ENCODE results near the gene GOLGA6L7. TPM values are rescaled to one million over a fixed set of nuclear protein-coding genes. Genes with fewer than 3 reads are reported as not detected.

The GOLGA6L7 gene
- total RNA-seq, 1 experiment from 2014 or later, result not detected

DNA sequence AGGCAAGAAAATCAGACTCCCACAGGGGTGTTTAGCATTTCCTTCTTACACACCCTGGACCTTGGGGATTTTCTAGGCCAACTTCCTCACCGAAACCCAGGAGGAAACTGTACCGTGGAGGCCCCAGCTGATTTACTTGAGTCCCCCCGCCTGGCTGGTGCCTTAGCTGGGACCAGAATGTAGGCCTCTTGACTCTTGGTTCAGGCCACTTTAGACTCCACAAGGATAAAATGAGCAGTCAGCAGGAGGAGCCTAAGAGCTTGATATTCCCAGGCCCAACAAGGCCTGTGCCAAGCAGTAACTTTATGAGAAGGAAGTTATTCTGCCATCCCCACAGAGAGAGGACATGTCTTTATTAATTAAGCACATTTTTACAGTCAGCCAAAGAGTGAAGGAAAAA is 32.7 kb upstream of the GOLGA6L7 start:
- CTCF ChIA-PET, result no interaction called here
- no peaks in the 10 kb centered on the region for H3K79me2 ChIP-seq (ENCODE audit: low read depth)
- intact Hi-C loops (cut with micrococcal nuclease; ENCODE audit: unreplicated experiment), result no loop called here
- H3F3A ChIP-seq (ENCODE audit: insufficient read depth, low read depth), result no peaks in the 10 kb centered on the region
- H3K4me2 ChIP-seq, result no peak overlapping the region
- no peaks in the 10 kb centered on the region for H3K9me2 ChIP-seq (ENCODE audit: insufficient read depth)
- H3K27me3 ChIP-seq (ENCODE audit: insufficient read depth, low read depth), result peaks cover 23% of the 10 kb centered on the region
- no peak overlapping the region for H3K27ac ChIP-seq
- BruUV-seq (replicated peaks), result no TSS peak
- no peak for DNase-seq
- no peak overlapping the region for H2AFZ ChIP-seq
- no peaks in the 10 kb centered on the region for H3K4me1 ChIP-seq (replicated peaks; ENCODE audit: insufficient read depth)
- no peak for TF ChIP-seq EZH2 (IDR thresholded peaks at IDR 0.05; ENCODE audit: low read depth)
- TF ChIP-seq, protein P1, sequence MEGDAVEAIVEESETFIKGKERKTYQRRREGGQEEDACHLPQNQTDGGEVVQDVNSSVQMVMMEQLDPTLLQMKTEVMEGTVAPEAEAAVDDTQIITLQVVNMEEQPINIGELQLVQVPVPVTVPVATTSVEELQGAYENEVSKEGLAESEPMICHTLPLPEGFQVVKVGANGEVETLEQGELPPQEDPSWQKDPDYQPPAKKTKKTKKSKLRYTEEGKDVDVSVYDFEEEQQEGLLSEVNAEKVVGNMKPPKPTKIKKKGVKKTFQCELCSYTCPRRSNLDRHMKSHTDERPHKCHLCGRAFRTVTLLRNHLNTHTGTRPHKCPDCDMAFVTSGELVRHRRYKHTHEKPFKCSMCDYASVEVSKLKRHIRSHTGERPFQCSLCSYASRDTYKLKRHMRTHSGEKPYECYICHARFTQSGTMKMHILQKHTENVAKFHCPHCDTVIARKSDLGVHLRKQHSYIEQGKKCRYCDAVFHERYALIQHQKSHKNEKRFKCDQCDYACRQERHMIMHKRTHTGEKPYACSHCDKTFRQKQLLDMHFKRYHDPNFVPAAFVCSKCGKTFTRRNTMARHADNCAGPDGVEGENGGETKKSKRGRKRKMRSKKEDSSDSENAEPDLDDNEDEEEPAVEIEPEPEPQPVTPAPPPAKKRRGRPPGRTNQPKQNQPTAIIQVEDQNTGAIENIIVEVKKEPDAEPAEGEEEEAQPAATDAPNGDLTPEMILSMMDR (conservative IDR thresholded peaks at IDR 0.05), result no peak
- POLR2A ChIA-PET (ENCODE audit: unreplicated experiment), result no interaction called here
- H4K20me1 ChIP-seq (ENCODE audit: insufficient read depth), result no peaks in the 10 kb centered on the region
- H3K36me3 ChIP-seq (ENCODE audit: low read depth), result no peaks in the 10 kb centered on the region
- H3K4me3 ChIP-seq, result no peak overlapping the region
- no peaks in the 10 kb centered on the region for H3K9me3 ChIP-seq (ENCODE audit: insufficient read depth, low read depth)

DNA sequence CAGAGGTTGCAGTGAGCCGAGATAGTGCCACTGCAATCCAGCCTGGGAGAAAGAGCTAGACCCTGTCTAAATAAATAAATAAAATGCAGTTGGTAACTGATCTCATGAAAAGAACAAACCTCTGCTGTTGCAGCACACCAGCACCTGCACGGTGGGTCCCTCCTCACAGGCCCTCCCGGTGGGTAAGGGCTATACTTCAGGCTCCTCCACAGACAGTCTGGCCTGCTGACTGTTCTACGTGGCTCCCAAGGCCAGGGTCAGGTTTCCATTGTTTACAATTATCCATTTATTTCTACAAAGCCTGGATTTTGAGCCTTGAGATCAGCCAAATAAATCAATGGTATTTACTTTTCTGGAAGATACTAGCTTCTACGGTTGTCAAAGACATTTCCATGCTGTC is 32.2 kb upstream of the GOLGA6L7 start:
- Histone ChIP-seq H3K27me3 (ENCODE audit: insufficient read depth, low read depth) (peaks cover 28% of the 10 kb centered on the region), H3K79me2 (ENCODE audit: low read depth) (no peaks in the 10 kb centered on the region), H3K4me3 (no peak overlapping the region), H3K36me3 (ENCODE audit: low read depth) (no peaks in the 10 kb centered on the region), H3F3A (ENCODE audit: insufficient read depth, low read depth) (no peaks in the 10 kb centered on the region), H2AFZ (no peak overlapping the region), H4K20me1 (ENCODE audit: insufficient read depth) (no peaks in the 10 kb centered on the region), H3K4me1 (replicated peaks; ENCODE audit: insufficient read depth) (no peaks in the 10 kb centered on the region), H3K9me3 (ENCODE audit: insufficient read depth, low read depth) (no peaks in the 10 kb centered on the region), H3K9me2 (ENCODE audit: insufficient read depth) (no peaks in the 10 kb centered on the region), H3K4me2 (no peak overlapping the region), H3K27ac (no peak overlapping the region)
- intact Hi-C loops (cut with micrococcal nuclease; ENCODE audit: unreplicated experiment), result no loop called here
- BruUV-seq (replicated peaks), result no TSS peak
- no peak for DNase-seq
- ChIA-PET POLR2A (ENCODE audit: unreplicated experiment) (no interaction called here), CTCF (no interaction called here)
- TF ChIP-seq, protein P1 (conservative IDR thresholded peaks at IDR 0.05), result no peak
- TF ChIP-seq EZH2 (IDR thresholded peaks at IDR 0.05; ENCODE audit: low read depth), result no peak

DNA sequence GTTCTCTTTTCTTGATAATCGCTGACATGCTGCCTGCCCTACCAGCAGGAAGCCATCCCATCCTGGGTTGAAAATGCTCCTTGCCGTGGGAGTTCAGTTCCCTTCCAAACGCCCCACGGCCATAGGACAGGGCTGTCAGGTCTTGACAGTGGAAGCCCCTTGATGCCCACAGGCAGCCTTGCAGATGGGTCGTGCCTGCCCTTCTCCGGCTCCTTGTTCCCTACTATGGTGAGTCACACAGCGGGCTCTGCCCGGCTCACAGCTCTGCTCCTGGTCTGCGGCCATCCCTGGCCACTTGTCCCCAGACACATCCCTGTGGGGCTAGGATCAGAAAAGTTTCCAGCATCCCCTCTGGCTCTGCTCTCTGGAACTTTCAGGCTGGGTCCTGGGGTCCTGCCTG is 31.1 kb upstream of the GOLGA6L7 start:
- intact Hi-C loops (cut with micrococcal nuclease; ENCODE audit: unreplicated experiment), result no loop called here
- BruUV-seq (replicated peaks), result no TSS peak
- H3F3A ChIP-seq (ENCODE audit: insufficient read depth, low read depth), result no peaks in the 10 kb centered on the region

More for the DNA sequence above, 31.1 kb upstream of the GOLGA6L7 start:
- DNase-seq, result no peak
- Histone ChIP-seq H3K4me3 (no peak overlapping the region), H3K27ac (no peak overlapping the region), H2AFZ (no peak overlapping the region), H3K9me2 (ENCODE audit: insufficient read depth) (no peaks in the 10 kb centered on the region), H3K36me3 (ENCODE audit: low read depth) (no peaks in the 10 kb centered on the region), H3K79me2 (ENCODE audit: low read depth) (no peaks in the 10 kb centered on the region), H4K20me1 (ENCODE audit: insufficient read depth) (no peaks in the 10 kb centered on the region), H3K9me3 (ENCODE audit: insufficient read depth, low read depth) (no peaks in the 10 kb centered on the region), H3K27me3 (ENCODE audit: insufficient read depth, low read depth) (peaks cover 36% of the 10 kb centered on the region), H3K4me1 (replicated peaks; ENCODE audit: insufficient read depth) (no peaks in the 10 kb centered on the region), H3K4me2 (no peak overlapping the region)
- TF ChIP-seq EZH2 (IDR thresholded peaks at IDR 0.05; ENCODE audit: low read depth), result no peak
- TF ChIP-seq, protein P1 (conservative IDR thresholded peaks at IDR 0.05), result no peak
- ChIA-PET POLR2A (ENCODE audit: unreplicated experiment) (interaction anchor here (0.6 kb wide), 1 partner anchor 218 kb away, joined by 3 read pairs; no protein-coding TSS in a partner anchor), CTCF (no interaction called here)

Data from PC-9 (cell line).